Measurements from ENCODE around the gene EIF4G3.

DNA sequence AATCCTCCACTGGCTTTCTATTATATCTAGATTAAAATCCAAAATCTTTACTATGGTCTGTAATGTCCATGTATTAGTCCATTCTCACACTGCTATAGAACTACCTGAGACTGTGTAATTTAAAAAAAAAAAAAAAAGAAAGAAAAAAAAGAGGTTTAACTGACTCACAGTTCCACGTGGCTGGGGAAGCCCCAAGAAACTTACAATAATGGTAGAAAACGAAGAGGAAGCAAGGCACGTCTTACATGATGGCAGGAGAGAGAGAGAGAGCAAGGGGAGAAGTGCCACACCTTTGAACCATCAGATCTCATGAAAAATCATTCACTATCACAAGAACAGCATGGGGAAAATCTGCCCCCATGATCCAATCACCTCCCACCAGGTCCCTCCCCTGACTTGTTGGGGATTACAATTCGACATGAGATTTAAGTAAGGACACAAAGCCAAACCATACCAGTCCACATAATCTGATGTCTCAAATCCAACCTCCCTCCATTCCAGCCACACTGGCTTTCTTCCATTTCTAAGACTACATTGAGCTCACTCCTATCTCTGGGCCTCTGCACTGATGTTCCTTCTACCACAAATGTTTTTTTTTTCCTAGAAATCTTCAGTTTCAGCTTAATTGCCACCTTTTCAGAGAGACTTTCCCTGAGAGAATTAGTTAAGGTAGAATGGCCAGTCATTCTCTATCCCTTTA lies 92.4 kb downstream of the EIF4G3 start:
- TF ChIP-seq, protein P1, sequence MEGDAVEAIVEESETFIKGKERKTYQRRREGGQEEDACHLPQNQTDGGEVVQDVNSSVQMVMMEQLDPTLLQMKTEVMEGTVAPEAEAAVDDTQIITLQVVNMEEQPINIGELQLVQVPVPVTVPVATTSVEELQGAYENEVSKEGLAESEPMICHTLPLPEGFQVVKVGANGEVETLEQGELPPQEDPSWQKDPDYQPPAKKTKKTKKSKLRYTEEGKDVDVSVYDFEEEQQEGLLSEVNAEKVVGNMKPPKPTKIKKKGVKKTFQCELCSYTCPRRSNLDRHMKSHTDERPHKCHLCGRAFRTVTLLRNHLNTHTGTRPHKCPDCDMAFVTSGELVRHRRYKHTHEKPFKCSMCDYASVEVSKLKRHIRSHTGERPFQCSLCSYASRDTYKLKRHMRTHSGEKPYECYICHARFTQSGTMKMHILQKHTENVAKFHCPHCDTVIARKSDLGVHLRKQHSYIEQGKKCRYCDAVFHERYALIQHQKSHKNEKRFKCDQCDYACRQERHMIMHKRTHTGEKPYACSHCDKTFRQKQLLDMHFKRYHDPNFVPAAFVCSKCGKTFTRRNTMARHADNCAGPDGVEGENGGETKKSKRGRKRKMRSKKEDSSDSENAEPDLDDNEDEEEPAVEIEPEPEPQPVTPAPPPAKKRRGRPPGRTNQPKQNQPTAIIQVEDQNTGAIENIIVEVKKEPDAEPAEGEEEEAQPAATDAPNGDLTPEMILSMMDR (IDR thresholded peaks at IDR 0.05) = no peak
- no peak for TF ChIP-seq POLR2A (IDR thresholded peaks at IDR 0.05)
